GM18508 (cell line): Measurements from ENCODE around the gene STAMBP.
"Not testable (repeated sequence)": the region's sequence is repeated elsewhere in the genome, so short reads cannot be mapped to it uniquely, and the experiment has no call there.

Experiments
- ATAC-seq: cut with Tn5 transposase; IDR thresholded peaks from one replicate; pipeline ENCODE4 v1.9.1; 2021; ENCODE audit warnings: moderate number of reproducible peaks; ENCODE audit not compliant: insufficient read depth, unreplicated experiment

STAMBP gene

DNA sequence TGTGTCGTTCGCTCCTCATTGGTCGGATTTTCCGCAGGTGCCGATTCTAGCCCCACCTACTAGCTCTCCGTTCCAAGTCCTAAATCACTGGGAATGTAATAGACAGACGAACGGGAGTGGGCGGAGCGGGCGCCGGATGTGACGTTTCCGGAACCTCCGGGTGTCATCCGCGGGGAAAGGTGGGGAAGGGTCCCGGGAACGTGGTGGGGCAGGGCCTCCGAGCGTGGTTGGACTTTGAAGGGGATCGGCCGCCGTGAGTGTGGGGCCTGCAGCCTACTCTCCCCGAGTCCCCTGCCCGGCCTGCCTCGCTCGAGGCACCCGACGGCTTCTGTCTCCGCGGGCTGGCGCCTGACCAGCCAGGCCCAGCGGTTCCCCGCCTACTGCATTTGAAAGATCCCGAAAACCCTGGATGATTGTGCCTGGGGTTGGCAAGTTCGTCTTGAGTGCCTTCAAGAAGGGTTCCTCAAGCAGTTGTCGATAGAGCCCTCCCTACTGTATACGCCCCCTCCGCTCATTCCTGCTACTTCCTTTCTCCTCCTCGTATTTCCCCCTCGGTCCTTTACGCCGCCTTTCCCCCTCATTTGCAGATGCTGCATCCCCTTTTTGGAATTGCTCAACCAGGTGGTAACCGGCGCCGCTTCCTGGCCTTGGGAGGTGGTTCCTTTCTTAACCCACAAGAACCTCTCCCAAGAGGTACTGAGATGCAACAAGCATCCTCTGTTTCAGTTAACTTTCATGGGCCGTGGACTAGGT is at the start of gene STAMBP:
Gene STAMBP, plus strand, starts transcription at position 144 of the 753 bp plus-strand sequence. CDS start 1,896 bp downstream, outside the sequence.
- ATAC-seq, result peak; percentile 51

GRCh38 chr2:73779467-73780236 is 49.1 kb upstream of the STAMBP start, which contains the start of gene DUSP11:
Gene DUSP11 (minus strand): TSS chr2:73780103. CDS start chr2:73779974, 129 bp downstream.
- peak; percentile 96 for ATAC-seq

GRCh38 chr2:73780237-73780582 is 48.6 kb upstream of the STAMBP start:
- ATAC-seq, result no peak

DNA sequence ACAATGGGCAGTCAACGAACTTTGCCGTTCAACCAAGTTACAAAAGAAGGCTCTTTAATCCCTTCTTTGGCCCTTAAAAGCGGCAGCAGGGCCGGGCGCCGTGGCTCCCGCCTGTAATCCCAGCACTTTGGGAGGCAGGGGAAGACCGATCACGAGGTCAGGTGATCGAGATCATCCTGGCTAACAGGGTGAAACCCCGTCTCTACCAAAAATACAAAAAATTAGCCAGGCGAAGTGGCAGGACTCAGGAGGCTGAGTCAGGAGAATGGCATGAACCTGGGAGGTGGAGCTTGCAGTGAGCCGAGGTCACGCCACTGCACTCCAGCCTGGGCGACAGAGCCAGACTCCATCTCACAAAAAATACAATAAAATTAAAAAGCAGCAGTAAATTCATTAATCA is 45.4 kb upstream of the STAMBP start:
- not testable (repeated sequence) for ATAC-seq

DNA sequence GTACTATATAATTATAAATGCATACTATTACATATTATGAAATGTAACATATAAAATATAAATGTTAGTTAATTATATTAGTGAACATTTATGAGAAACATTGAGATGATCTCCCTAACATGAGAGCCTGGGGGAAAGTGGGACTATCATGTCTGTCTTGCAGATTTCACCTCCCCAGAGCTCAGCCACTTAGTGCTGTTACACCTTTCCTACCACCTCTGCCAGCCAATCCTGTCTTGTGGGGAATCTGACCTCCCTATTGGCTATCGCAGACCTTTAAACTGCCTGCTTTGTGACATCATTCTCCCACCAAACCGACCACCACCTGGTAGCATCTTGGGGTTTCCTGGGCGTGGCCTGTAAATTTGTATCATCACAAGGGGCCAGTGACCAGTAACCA is 44.9 kb upstream of the STAMBP start, which contains the start of gene C2orf78:
Gene C2orf78, plus strand, starts transcription at position 301 of the 400 bp plus-strand sequence. CDS start 127 bp downstream, outside the sequence.
- ATAC-seq, result not testable (repeated sequence)

DNA sequence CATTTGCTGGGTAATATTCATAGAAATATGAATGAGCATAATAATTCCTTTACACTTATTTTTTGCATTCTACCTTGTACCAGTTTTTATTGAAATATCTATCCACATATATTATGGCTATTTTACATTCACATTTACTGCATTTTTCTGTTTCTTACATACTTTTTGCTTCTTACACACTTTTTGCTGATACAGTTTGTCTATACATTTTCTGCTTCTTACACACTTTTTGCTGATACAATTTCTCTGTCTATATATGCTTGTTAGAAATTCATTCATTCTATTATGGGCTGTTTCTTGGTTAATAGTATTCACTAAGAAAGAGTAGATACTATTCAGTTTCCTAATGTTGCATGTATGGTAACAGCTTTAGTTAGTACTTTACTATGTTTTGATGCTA is 16.9 kb upstream of the STAMBP start:
- ATAC-seq, result no peak

GRCh38 chr2:73812635-73813034 is 16.1 kb upstream of the STAMBP start:
- ATAC-seq, result no peak

GRCh38 chr2:73818296-73818695 is 10.5 kb upstream of the STAMBP start:
- ATAC-seq, result no peak

- ATAC-seq, result peak; percentile 64
These were observed 7.5 kb upstream of the STAMBP start for GRCh38 chr2:73821227-73821626.

DNA sequence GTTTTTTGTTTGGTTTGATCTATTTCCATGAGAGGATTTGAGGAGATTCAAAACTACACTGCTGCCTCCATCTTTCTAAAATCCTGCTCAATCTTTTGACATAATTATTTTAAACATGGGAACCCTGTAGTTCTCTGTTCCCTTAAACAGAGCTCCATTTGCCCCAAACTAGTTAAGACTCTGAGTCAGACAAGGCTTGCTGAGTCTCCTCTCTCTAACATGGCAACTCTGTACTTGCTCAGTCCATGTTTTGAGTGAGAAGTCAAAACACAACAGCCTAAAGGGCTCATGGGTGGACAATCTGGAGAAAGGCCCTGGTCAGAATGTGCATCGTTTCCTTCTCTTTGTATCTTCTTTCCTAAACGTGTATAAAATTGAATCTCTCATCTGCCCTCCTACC is 7.1 kb upstream of the STAMBP start:
- ATAC-seq, result no peak

GRCh38 chr2:73822276-73822675 is 6.5 kb upstream of the STAMBP start:
- ATAC-seq, result peak; percentile 66

GRCh38 chr2:73822991-73823390 is 5.8 kb upstream of the STAMBP start:
- no peak for ATAC-seq

GRCh38 chr2:73823416-73823815 is 5.3 kb upstream of the STAMBP start:
- ATAC-seq, result no peak

DNA sequence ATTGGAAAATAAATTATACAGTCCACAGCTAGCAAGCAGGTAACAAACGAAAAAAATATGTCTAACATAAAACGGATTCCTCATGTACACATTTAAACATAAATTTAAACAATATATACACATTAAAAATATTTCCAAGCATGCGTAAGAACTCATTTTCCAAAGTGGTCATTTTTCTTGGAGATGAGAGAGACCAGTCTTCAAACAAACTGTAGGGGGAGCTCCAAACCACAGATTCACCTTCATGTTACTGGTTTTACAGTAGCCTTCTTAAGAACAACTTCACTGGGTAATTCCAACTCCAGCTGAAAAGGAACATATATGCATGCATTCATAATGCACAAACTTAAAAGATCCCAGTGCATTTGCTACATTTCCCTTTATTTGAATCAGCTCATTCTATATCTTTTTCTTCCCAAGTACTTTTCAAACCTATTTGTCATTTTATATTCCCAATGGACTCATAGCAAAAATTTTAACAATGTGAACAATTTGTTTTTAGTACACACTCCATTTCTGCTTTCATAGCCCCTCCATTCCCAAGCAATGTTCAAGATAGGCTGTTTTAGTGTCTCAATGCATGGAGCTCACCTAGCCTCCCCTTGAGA is 4.7 kb upstream of the STAMBP start:
- ATAC-seq, result no peak

DNA sequence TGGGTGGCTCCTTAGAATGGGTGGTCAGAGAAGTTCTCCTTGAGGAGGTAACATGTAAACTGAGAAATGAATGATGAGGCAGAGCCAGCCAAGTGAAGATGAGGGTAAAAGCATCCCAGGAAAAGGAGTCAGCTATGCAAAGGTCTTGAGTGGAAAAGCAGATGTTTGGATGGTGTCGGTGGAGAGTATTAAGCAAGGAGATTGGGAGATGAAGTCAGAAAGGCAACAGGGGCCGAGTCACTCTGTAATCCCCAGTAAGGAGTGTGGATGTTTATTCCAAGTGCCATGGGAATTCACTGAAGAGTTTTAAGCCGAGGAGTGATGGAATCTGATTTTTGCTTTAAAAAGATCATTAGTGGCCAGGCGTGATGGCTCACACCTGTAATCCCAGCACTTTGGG is 3.4 kb upstream of the STAMBP start:
- ATAC-seq, result no peak

- no peak for ATAC-seq
These were observed 1.7 kb upstream of the STAMBP start for GRCh38 chr2:73827018-73827417.

DNA sequence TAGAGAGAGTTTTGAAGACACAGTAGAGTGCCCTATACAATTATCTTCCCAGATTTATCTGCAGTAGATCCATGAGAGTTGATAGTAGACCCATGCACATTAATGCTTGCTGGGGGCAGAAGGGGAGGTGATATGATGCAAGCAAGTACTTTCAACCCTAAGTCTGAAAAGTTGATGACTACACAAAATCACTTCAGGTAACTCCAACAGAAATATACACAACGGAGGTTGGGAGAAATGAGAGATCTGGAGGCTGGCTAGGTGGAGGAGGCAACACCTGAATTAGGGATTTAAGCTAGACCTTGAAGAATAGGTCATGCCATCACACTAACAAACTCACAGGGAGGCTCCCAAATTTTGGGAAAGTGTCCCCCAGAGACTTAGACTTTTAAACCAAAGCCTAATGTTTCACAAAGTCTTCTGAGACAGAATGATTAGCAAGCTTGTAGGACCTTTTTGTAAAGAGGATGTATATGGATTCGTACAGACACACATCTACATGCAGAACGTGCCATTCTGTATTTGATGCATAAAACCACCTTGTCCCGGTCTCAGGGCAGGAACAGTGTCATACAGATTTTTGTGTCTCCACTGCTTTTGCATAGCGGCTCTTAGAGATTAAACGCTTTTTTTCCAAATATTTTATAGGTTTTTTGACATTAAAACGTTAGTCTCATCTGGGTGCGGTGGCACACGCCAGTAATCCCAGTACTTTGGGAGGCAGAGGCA is 937 bp upstream of the STAMBP start:
- no peak for ATAC-seq

GRCh38 chr2:73828389-73828817 is 358 bp upstream of the STAMBP start:
- ATAC-seq, result no peak

DNA sequence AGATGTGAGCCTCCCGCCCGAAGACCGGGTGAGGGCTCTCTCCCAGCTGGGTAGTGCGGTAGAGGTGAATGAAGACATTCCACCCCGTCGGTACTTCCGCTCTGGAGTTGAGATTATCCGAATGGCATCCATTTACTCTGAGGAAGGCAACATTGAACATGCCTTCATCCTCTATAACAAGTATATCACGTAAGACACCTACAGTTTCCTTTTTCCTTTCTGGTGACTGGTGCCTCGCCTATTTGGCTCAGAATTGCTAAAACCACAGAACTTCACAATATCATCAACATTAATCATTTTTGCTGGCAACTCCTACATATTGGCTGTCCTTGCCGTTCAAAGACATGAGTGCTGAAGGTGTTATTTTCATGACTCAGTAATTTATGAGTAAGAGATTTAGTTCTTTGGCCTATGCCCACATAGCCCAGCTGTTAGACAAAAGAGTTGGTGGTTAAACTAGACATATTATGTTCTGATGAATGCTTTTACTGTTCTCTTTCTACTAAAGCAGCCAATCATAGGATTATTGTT is 2.2 kb downstream of the STAMBP start:
- ATAC-seq, result no peak

- ATAC-seq, result no peak
These were observed 4.2 kb downstream of the STAMBP start for GRCh38 chr2:73832930-73833329.
